CD8-positive, alpha-beta memory T cell (primary cell): ENCODE measurements around the gene TRAPPC2. TPM values are rescaled to one million over a fixed set of nuclear protein-coding genes. Genes with fewer than 3 reads are reported as not detected.
A peak's percentile ranks its signal among the peaks of the same experiment; 100 is the strongest.

ENCODE experiments used
- CTCF ChIA-PET: fragments of 350-600 bp; sonication (Branson Sonifier 250); formaldehyde crosslinking; loops from one replicate; lab custom pipeline; 2021; ENCODE audit warnings: antibody characterized with exemption; lab: Charles Lee
- POLR2A ChIA-PET: fragments of 350-600 bp; sonication (Branson Sonifier 250); formaldehyde crosslinking; loops from one replicate; lab custom pipeline; 2021; ENCODE audit warnings: antibody characterized with exemption; lab: Charles Lee
- DNase-seq, 5 donors: peaks; one replicate each; pipeline versions ENCODE4 v3.0.0 to v3.0.0-alpha.2; 2020 to 2022; ENCODE audit warnings: mixed read lengths in 1 of 5
- H3K27ac ChIP-seq: one replicate; pipeline ENCODE4 v1.7.0; 2013; ENCODE audit warnings: low read depth, mild to moderate bottlenecking, low read length, moderate library complexity
- H3K27me3 ChIP-seq: 2 replicates; pipeline ENCODE4 v1.7.0; 2013; ENCODE audit warnings: low read length, mild to moderate bottlenecking; ENCODE audit not compliant: insufficient read depth, poor library complexity, severe bottlenecking
- H3K36me3 ChIP-seq: 2 replicates; pipeline ENCODE4 v1.7.0; 2013; ENCODE audit warnings: mild to moderate bottlenecking, low read length, moderate library complexity; ENCODE audit not compliant: insufficient read depth
- H3K4me1 ChIP-seq: 2 replicates; pipeline ENCODE4 v1.7.0; 2013; ENCODE audit warnings: mild to moderate bottlenecking, low read length, moderate library complexity; ENCODE audit not compliant: insufficient read depth
- H3K4me3 ChIP-seq: 2 replicates; pipeline ENCODE4 v1.7.0; 2013; ENCODE audit warnings: mild to moderate bottlenecking, low read length
- H3K9me3 ChIP-seq: 2 replicates; pipeline ENCODE4 v1.7.0; 2013; ENCODE audit warnings: mild to moderate bottlenecking, low read length
- H3K27ac Mint-ChIP-seq, 8 donors: one replicate each; pipeline ENCODE4 v1.8.0; 2020 to 2021; ENCODE audit warnings: mixed read lengths in 8 of 8, mild to moderate bottlenecking in 6 of 8, inconsistent platforms in 3 of 8, moderate library complexity in 3 of 8
- H3K27me3 Mint-ChIP-seq, 2 donors: one replicate each; pipeline ENCODE4 v1.8.0; 2020 to 2021; ENCODE audit warnings: mixed read lengths in 2 of 2, mild to moderate bottlenecking in 1 of 2, moderate library complexity in 1 of 2
- H3K36me3 Mint-ChIP-seq, 3 donors: one replicate each; pipeline ENCODE4 v1.8.0; 2020 to 2021; ENCODE audit warnings: mixed read lengths in 3 of 3, inconsistent platforms in 1 of 3, mild to moderate bottlenecking in 1 of 3
- H3K4me1 Mint-ChIP-seq, 3 donors: one replicate each; pipeline ENCODE4 v1.8.0; 2020 to 2021; ENCODE audit warnings: mixed read lengths in 3 of 3, inconsistent platforms in 1 of 3, mild to moderate bottlenecking in 1 of 3
- H3K4me3 Mint-ChIP-seq, 7 donors: one replicate each; pipeline ENCODE4 v1.8.0; 2020 to 2021; ENCODE audit warnings: mixed read lengths in 7 of 7, mild to moderate bottlenecking in 6 of 7, moderate library complexity in 4 of 7, inconsistent platforms in 2 of 7
- H3K9me3 Mint-ChIP-seq, 5 donors: one replicate each; pipeline ENCODE4 v1.8.0; 2020 to 2022; ENCODE audit warnings: mixed read lengths in 5 of 5, mild to moderate bottlenecking in 3 of 5, moderate library complexity in 2 of 5, inconsistent platforms in 1 of 5
- polyA plus RNA-seq: library from polyadenylated mRNA; unstranded; fragments of 300-500 nt; fragmentation: Illumina TruSeq; gene quantifications from one replicate; pipeline ENCODE4 v1.2.3, GENCODE V29; 2021
- total RNA-seq, 2 experiments: library from RNA; stranded (reverse); gene quantifications; one replicate each; pipeline ENCODE4 v1.2.3, GENCODE V29; 2021

TRAPPC2 gene
- total and polyA plus RNA-seq, 3 experiments from 2014 or later: 18.7 to 50.6 (median 19.0) TPM

- no peak overlapping the region for H3K4me3 ChIP-seq
- no peak overlapping the region for H3K4me3 Mint-ChIP-seq
- H3K36me3 Mint-ChIP-seq: peaks cover 0 to 25% (median 6%) of the 10 kb centered on the region in 3 donors
- peaks cover 64% of the 10 kb centered on the region for H3K4me1 ChIP-seq
- POLR2A ChIA-PET: interaction anchor here (1.5 kb wide), 1 partner anchor 9 kb away, joined by 6 read pairs; the partner anchor contains the start of gene RAB9A
- H3K27ac ChIP-seq: no peak overlapping the region
- CTCF ChIA-PET: interaction anchor here (2.6 kb wide), 1 partner anchor 37 kb away, joined by 10 read pairs; the partner anchor contains the start of genes OFD1 and TRAPPC2
- H3K27me3 ChIP-seq: no peaks in the 10 kb centered on the region
- peaks cover 0 to 1% of the 10 kb centered on the region in 2 donors for H3K27me3 Mint-ChIP-seq
- no peak for DNase-seq
- H3K4me1 Mint-ChIP-seq: peaks cover 76 to 97% (median 94%) of the 10 kb centered on the region in 3 donors
- no peaks in the 10 kb centered on the region for H3K36me3 ChIP-seq
- no peaks in the 10 kb centered on the region for H3K9me3 ChIP-seq
- H3K27ac Mint-ChIP-seq: peak overlapping the region in 6 of 8 donors; percentile 9 to 92 (median 61)
- no peaks in the 10 kb centered on the region for H3K9me3 Mint-ChIP-seq
Measured at GRCh38 chrX:13697976-13698375, 36.4 kb downstream of the TRAPPC2 start.

GRCh38 chrX:13697455-13697854 lies 37.0 kb downstream of the TRAPPC2 start:
- Mint-ChIP-seq H3K4me3 (peak overlapping the region; percentile 4 to 76 (median 54)), H3K27me3 (peaks cover 0 to 1% of the 10 kb centered on the region in 2 donors), H3K27ac (peak overlapping the region; percentile 7 to 92 (median 65)), H3K4me1 (peaks cover 76 to 97% (median 94%) of the 10 kb centered on the region in 3 donors), H3K36me3 (peaks cover 0 to 22% (median 6%) of the 10 kb centered on the region in 3 donors), H3K9me3 (no peaks in the 10 kb centered on the region)
- H3K27me3 ChIP-seq: no peaks in the 10 kb centered on the region
- peak in 1 of 5 donors; percentile 22 for DNase-seq
- H3K36me3 ChIP-seq: no peaks in the 10 kb centered on the region
- H3K4me3 ChIP-seq: no peak overlapping the region
- H3K27ac ChIP-seq: no peak overlapping the region
- no peaks in the 10 kb centered on the region for H3K9me3 ChIP-seq
- ChIA-PET CTCF (interaction anchor here (2.6 kb wide), 1 partner anchor 37 kb away, joined by 10 read pairs; the partner anchor contains the start of genes OFD1 and TRAPPC2), POLR2A (interaction anchor here (1.5 kb wide), 1 partner anchor 9 kb away, joined by 6 read pairs; the partner anchor contains the start of gene RAB9A)
- peaks cover 69% of the 10 kb centered on the region for H3K4me1 ChIP-seq

- no peaks in the 10 kb centered on the region for H3K9me3 Mint-ChIP-seq
- H3K9me3 ChIP-seq: no peaks in the 10 kb centered on the region
- H3K4me3 ChIP-seq: no peak overlapping the region
- H3K4me3 Mint-ChIP-seq: peak overlapping the region in 4 of 7 donors; percentile 8 to 68 (median 35)
- H3K27me3 ChIP-seq: no peaks in the 10 kb centered on the region
- peak overlapping the region in 7 of 8 donors; percentile 24 to 91 (median 35) for H3K27ac Mint-ChIP-seq
- peaks cover 73 to 94% (median 91%) of the 10 kb centered on the region in 3 donors for H3K4me1 Mint-ChIP-seq
- DNase-seq: no peak
- ChIA-PET CTCF (interaction anchor here (0.7 kb wide), 1 partner anchor 39 kb away, joined by 3 read pairs; the partner anchor contains the start of genes OFD1 and TRAPPC2), POLR2A (interaction anchor here (1.0 kb wide), 1 partner anchor 39 kb away, joined by 3 read pairs; no protein-coding TSS in a partner anchor)
- H3K36me3 ChIP-seq: no peaks in the 10 kb centered on the region
- peaks cover 0 to 2% of the 10 kb centered on the region in 2 donors for H3K27me3 Mint-ChIP-seq
- no peak overlapping the region for H3K27ac ChIP-seq
- H3K36me3 Mint-ChIP-seq: peaks cover 0 to 11% (median 3%) of the 10 kb centered on the region in 3 donors
- peaks cover 72% of the 10 kb centered on the region for H3K4me1 ChIP-seq
Measured at GRCh38 chrX:13695601-13696115, 38.8 kb downstream of the TRAPPC2 start.

- peaks cover 76 to 94% (median 91%) of the 10 kb centered on the region in 3 donors for H3K4me1 Mint-ChIP-seq
- Histone ChIP-seq H3K4me3 (no peak overlapping the region), H3K9me3 (no peaks in the 10 kb centered on the region), H3K4me1 (peaks cover 74% of the 10 kb centered on the region), H3K27ac (no peak overlapping the region), H3K36me3 (no peaks in the 10 kb centered on the region), H3K27me3 (no peaks in the 10 kb centered on the region)
- H3K9me3 Mint-ChIP-seq: no peaks in the 10 kb centered on the region
- peak overlapping the region in 6 of 7 donors; percentile 5 to 71 (median 26) for H3K4me3 Mint-ChIP-seq
- no peak for DNase-seq
- peaks cover 0 to 2% of the 10 kb centered on the region in 2 donors for H3K27me3 Mint-ChIP-seq
- POLR2A ChIA-PET: interaction anchor here (1.0 to 1.3 kb wide), 2 partner anchors 40 kb away, joined by 3 to 4 read pairs; partner anchors contain the start of genes OFD1 and TRAPPC2
- H3K27ac Mint-ChIP-seq: peak overlapping the region in 7 of 8 donors; percentile 30 to 91 (median 72)
- peaks cover 0 to 12% (median 3%) of the 10 kb centered on the region in 3 donors for H3K36me3 Mint-ChIP-seq
- CTCF ChIA-PET: interaction anchor here (0.9 kb wide), 1 partner anchor 53 kb away, joined by 3 read pairs; no protein-coding TSS in a partner anchor
Measured at GRCh38 chrX:13694983-13695382, 39.4 kb downstream of the TRAPPC2 start.

- POLR2A ChIA-PET: interaction anchor here (1.3 kb wide), 1 partner anchor 40 kb away, joined by 4 read pairs; the partner anchor contains the start of genes OFD1 and TRAPPC2
- peaks cover 0 to 16% (median 1%) of the 10 kb centered on the region in 3 donors for H3K36me3 Mint-ChIP-seq
- Histone ChIP-seq H3K36me3 (no peaks in the 10 kb centered on the region), H3K4me3 (no peak overlapping the region), H3K27ac (no peak overlapping the region), H3K4me1 (peaks cover 73% of the 10 kb centered on the region), H3K27me3 (no peaks in the 10 kb centered on the region), H3K9me3 (no peaks in the 10 kb centered on the region)
- CTCF ChIA-PET: interaction anchor here (0.9 kb wide), 1 partner anchor 54 kb away, joined by 3 read pairs; no protein-coding TSS in a partner anchor
- H3K9me3 Mint-ChIP-seq: no peaks in the 10 kb centered on the region
- H3K27me3 Mint-ChIP-seq: peaks cover 0 to 2% of the 10 kb centered on the region in 2 donors
- peak overlapping the region in 3 of 7 donors; percentile 5 to 68 (median 32) for H3K4me3 Mint-ChIP-seq
- no peak for DNase-seq
- H3K27ac Mint-ChIP-seq: peak overlapping the region in 3 of 8 donors; percentile 17 to 91 (median 30)
- H3K4me1 Mint-ChIP-seq: peaks cover 77 to 93% (median 90%) of the 10 kb centered on the region in 3 donors
Measured at GRCh38 chrX:13694359-13694758, 40.1 kb downstream of the TRAPPC2 start.

GRCh38 chrX:13693341-13693961 lies 41.0 kb downstream of the TRAPPC2 start:
- H3K4me3 ChIP-seq: no peak overlapping the region
- H3K9me3 Mint-ChIP-seq: no peaks in the 10 kb centered on the region
- no peak overlapping the region for H3K27ac ChIP-seq
- no peaks in the 10 kb centered on the region for H3K36me3 ChIP-seq
- ChIA-PET CTCF (interaction anchor here (0.7 kb wide), 1 partner anchor 16 kb away, joined by 3 read pairs; no protein-coding TSS in a partner anchor), POLR2A (interaction anchor here (1.3 kb wide), 1 partner anchor 41 kb away, joined by 4 read pairs; the partner anchor contains the start of genes OFD1 and TRAPPC2)
- H3K4me3 Mint-ChIP-seq: peak overlapping the region; percentile 1 to 77 (median 45)
- peaks cover 0 to 5% of the 10 kb centered on the region in 2 donors for H3K27me3 Mint-ChIP-seq
- no peaks in the 10 kb centered on the region for H3K9me3 ChIP-seq
- no peaks in the 10 kb centered on the region for H3K27me3 ChIP-seq
- DNase-seq: no peak
- H3K4me1 Mint-ChIP-seq: peaks cover 75 to 89% (median 85%) of the 10 kb centered on the region in 3 donors
- H3K27ac Mint-ChIP-seq: peak overlapping the region; percentile 45 to 91 (median 72)
- H3K4me1 ChIP-seq: peaks cover 67% of the 10 kb centered on the region
- peaks cover 0 to 17% (median 0%) of the 10 kb centered on the region in 3 donors for H3K36me3 Mint-ChIP-seq

- ChIA-PET CTCF (interaction anchor here (0.7 kb wide), 1 partner anchor 17 kb away, joined by 3 read pairs; no protein-coding TSS in a partner anchor), POLR2A (no interaction called here)
- Mint-ChIP-seq H3K27me3 (peaks cover 0 to 7% of the 10 kb centered on the region in 2 donors), H3K9me3 (no peaks in the 10 kb centered on the region), H3K36me3 (peaks cover 0 to 17% (median 0%) of the 10 kb centered on the region in 3 donors), H3K27ac (peak overlapping the region in 7 of 8 donors; percentile 60 to 91 (median 82)), H3K4me3 (peak overlapping the region; percentile 68 to 88 (median 69)), H3K4me1 (peaks cover 80 to 89% (median 85%) of the 10 kb centered on the region in 3 donors)
- Histone ChIP-seq H3K27me3 (no peaks in the 10 kb centered on the region), H3K9me3 (no peaks in the 10 kb centered on the region), H3K27ac (peak overlapping the region; percentile 40), H3K4me3 (no peak overlapping the region), H3K36me3 (no peaks in the 10 kb centered on the region), H3K4me1 (peaks cover 67% of the 10 kb centered on the region)
- DNase-seq: no peak
Measured at GRCh38 chrX:13692771-13693231, 41.6 kb downstream of the TRAPPC2 start.
